ENCODE results near the gene P2RX2.

- TF ChIP-seq POLR2AphosphoS5 (IDR thresholded peaks at IDR 0.05): no peak
- no peak for TF ChIP-seq POLR2A (IDR thresholded peaks at IDR 0.05)
- TF ChIP-seq CTCF (IDR thresholded peaks at IDR 0.05): no peak
- no peak for TF ChIP-seq EP300 (IDR thresholded peaks at IDR 0.05)
These were observed 23.4 kb upstream of the P2RX2 start for GRCh38 chr12:132595183-132595582.
